B cell (primary cell): ENCODE measurements around the gene SLC35F5. TPM values are rescaled to one million over a fixed set of nuclear protein-coding genes. Genes with fewer than 3 reads are reported as not detected.
"Not testable (repeated sequence)": the region's sequence is repeated elsewhere in the genome, so short reads cannot be mapped to it uniquely, and the experiment has no call there.

Experiments
- ATAC-seq: fragments of 200-7000 bp; cut with Tn5 transposase; one replicate; pipeline ENCODE4 v1.10.0; 2021; ENCODE audit warnings: low read depth, mild to moderate bottlenecking, moderate number of reproducible peaks, moderate library complexity
- CTCF ChIA-PET: fragments of 350-600 bp; sonication (Branson Sonifier 250); formaldehyde crosslinking; loops from one replicate; lab custom pipeline; 2021; ENCODE audit warnings: antibody characterized with exemption, inconsistent platforms; lab: Charles Lee
- POLR2A ChIA-PET: fragments of 350-600 bp; sonication (Branson Sonifier 250); formaldehyde crosslinking; loops from one replicate; lab custom pipeline; 2021; ENCODE audit warnings: antibody characterized with exemption; lab: Charles Lee
- DNase-seq: peaks from one replicate; pipeline ENCODE4 v3.0.0; 2013
- H2AFZ ChIP-seq: 2 replicates; pipeline ENCODE4 v1.6.1; 2012; ENCODE audit warnings: mild to moderate bottlenecking, low read depth, low read length; ENCODE audit not compliant: insufficient read depth, poor library complexity, severe bottlenecking
- H3K27ac ChIP-seq, 2 donors: 1 replicate in 1 of 2; 2 replicates in 1 of 2; pipeline ENCODE4 v1.5.1; 2012 to 2013; ENCODE audit warnings: low read length in 2 of 2, mild to moderate bottlenecking in 2 of 2, moderate library complexity in 1 of 2
- H3K27me3 ChIP-seq, 4 experiments: fragments of 200-600 bp in 1 of 4; sonication (generic) in 1 of 4; replicated peaks in 1 of 4; 1 replicate in 2 of 4; 2 replicates in 2 of 4; pipeline versions ENCODE4 v1.6.1 to v1.7.0; 2013 to 2016; ENCODE audit warnings: low read length in 3 of 4, mild to moderate bottlenecking in 2 of 4, mixed read lengths in 1 of 4, moderate library complexity in 1 of 4; ENCODE audit not compliant: insufficient read depth in 4 of 4, control insufficient read depth in 3 of 4; ENCODE audit errors: control extremely low read depth in 1 of 4
- H3K36me3 ChIP-seq, 2 experiments: replicated peaks in 1 of 2; 1 replicate in 1 of 2; 2 replicates in 1 of 2; pipeline versions ENCODE4 v1.6.1 to v1.7.1; 2013; ENCODE audit warnings: low read length in 1 of 2; ENCODE audit not compliant: insufficient read depth in 2 of 2, control insufficient read depth in 1 of 2; ENCODE audit errors: control extremely low read depth in 1 of 2, extremely low read depth in 1 of 2
- H3K4me1 ChIP-seq, 2 donors: fragments of 200-600 bp in 1 of 2; sonication (generic) in 1 of 2; 1 replicate in 1 of 2; 2 replicates in 1 of 2; pipeline versions ENCODE4 v1.5.1 to v1.6.1; 2013 to 2017; ENCODE audit warnings: low read length in 2 of 2; ENCODE audit not compliant: control insufficient read depth in 2 of 2, insufficient read depth in 2 of 2
- H3K4me2 ChIP-seq: replicated peaks from 2 replicates; pipeline ENCODE3; 2012; ENCODE audit warnings: mild to moderate bottlenecking, low read depth, low read length; ENCODE audit not compliant: poor library complexity, severe bottlenecking
- H3K4me3 ChIP-seq, 5 experiments: fragments of 200-600 bp in 1 of 5; sonication (generic) in 1 of 5; 1 replicate in 3 of 5; 2 replicates in 2 of 5; pipeline versions ENCODE4 v1.5.1 to v1.7.0; 2011 to 2016; ENCODE audit warnings: low read length in 4 of 5, mild to moderate bottlenecking in 4 of 5, low read depth in 2 of 5, control low read depth in 1 of 5, moderate library complexity in 1 of 5; ENCODE audit not compliant: insufficient read depth in 1 of 5; ENCODE audit errors: control extremely low read depth in 1 of 5, extremely low read depth in 1 of 5
- H3K79me2 ChIP-seq: fragments of 200-600 bp; sonication (generic); one replicate; pipeline ENCODE4 v1.6.0; 2016; ENCODE audit warnings: low read length; ENCODE audit not compliant: control insufficient read depth, insufficient read depth
- H3K9ac ChIP-seq: fragments of 200-600 bp; sonication (generic); 2 replicates; pipeline ENCODE4 v1.6.1; 2017; ENCODE audit warnings: mild to moderate bottlenecking, low read length, moderate library complexity
- H3K9me3 ChIP-seq, 3 donors: one replicate each; pipeline versions ENCODE4 v1.6.1 to v1.7.1; 2013; ENCODE audit warnings: low read length in 2 of 3; ENCODE audit not compliant: control insufficient read depth in 2 of 3, insufficient read depth in 1 of 3; ENCODE audit errors: control extremely low read depth in 1 of 3
- H4K20me1 ChIP-seq: 2 replicates; pipeline ENCODE4 v1.6.0; 2012; ENCODE audit warnings: mild to moderate bottlenecking, low read length; ENCODE audit not compliant: insufficient read depth, control insufficient read depth, poor library complexity, severe bottlenecking
- H3K27ac Mint-ChIP-seq: one replicate; pipeline ENCODE4 v1.8.0; 2021; ENCODE audit warnings: mixed read lengths
- H3K27me3 Mint-ChIP-seq: one replicate; pipeline ENCODE4 v1.8.0; 2021; ENCODE audit warnings: mixed read lengths
- H3K4me1 Mint-ChIP-seq: one replicate; pipeline ENCODE4 v1.8.0; 2021; ENCODE audit warnings: mixed read lengths
- H3K4me3 Mint-ChIP-seq: one replicate; pipeline ENCODE4 v1.8.0; 2021; ENCODE audit warnings: mixed read lengths
- H3K9me3 Mint-ChIP-seq: one replicate; pipeline ENCODE4 v1.8.0; 2022; ENCODE audit warnings: mixed read lengths; ENCODE audit not compliant: insufficient read depth
- WGBS: methylation state at CpG from one replicate; pipeline ENCODE4 v1.1.5; 2013; ENCODE audit warnings: missing lambda C conversion rate; ENCODE audit not compliant: insufficient coverage; 5-methylcytosine and 5-hydroxymethylcytosine counted together
- intact Hi-C: fragments of 100-400 bp; cut with micrococcal nuclease; formaldehyde crosslinking; loops from one replicate; pipeline ENCODE4 v1.10.0; 2022
- polyA plus RNA-seq: library from polyadenylated mRNA; depleted of rRNA; stranded (reverse); fragments of >200 nt; gene quantifications from 2 replicates; pipeline ENCODE4 v1.2.3, GENCODE V29; 2012
- small RNA-seq: library from RNA; depleted of rRNA; stranded (forward); fragments of <200 nt; gene quantifications from one replicate; pipeline ENCODE3, GENCODE V24; 2012; ENCODE audit warnings: low replicate concordance, low read depth; ENCODE audit not compliant: insufficient read length
- total RNA-seq, 2 donors: library from RNA; stranded (reverse); fragments of 120-200 nt in 1 of 2; gene quantifications; 1 replicate in 1 of 2; 2 replicates in 1 of 2; pipeline versions ENCODE4 v1.2.3 to v1.2.4, GENCODE V29; 2013 to 2022

SLC35F5 gene
- total and polyA plus RNA-seq, 2 donors (not counting 1 experiment from before 2014, with no cell fraction given), result 9.8 to 75.5 TPM

- H3K79me2 ChIP-seq, H4K20me1 ChIP-seq, H3K9ac ChIP-seq, POLR2A ChIA-PET, H3K27me3 Mint-ChIP-seq, H3K4me1 Mint-ChIP-seq, H3K27ac ChIP-seq, H3K4me3 ChIP-seq, DNase-seq, H3K4me3 Mint-ChIP-seq, CTCF ChIA-PET, H3K4me2 ChIP-seq, H3K27ac Mint-ChIP-seq, ATAC-seq, H2AFZ ChIP-seq, H3K36me3 ChIP-seq, H3K9me3 ChIP-seq, H3K4me1 ChIP-seq, H3K9me3 Mint-ChIP-seq, H3K27me3 ChIP-seq, intact Hi-C loops: not testable (repeated sequence)
- WGBS, result no CpG with 5 or more reads among the region's 10 CpGs
Observed at GRCh38 chr2:113663285-113664060, 93.0 kb downstream of the SLC35F5 start.

Small RNA genes within 50 kb of the gene (small RNA-seq; reads per million reads assigned to genes)
- gene MIR4782 (not detected), gene RNU6-744P (not detected)

Other genes with a start within 250 kb of the SLC35F5 start
- gene RABL2A, start 129.4 kb downstream of the SLC35F5 start, total RNA-seq, result 84.7 and 90.2 TPM in 2 replicates
- gene RABL2A, start 129.4 kb downstream of the SLC35F5 start, polyA plus RNA-seq, result 50.6 and 62.2 TPM in 2 replicates
- gene ACTR3, start 133.4 kb upstream of the SLC35F5 start, total RNA-seq, result 240 and 249 TPM in 2 replicates
- 64.3 and 115 TPM in 2 replicates for gene ACTR3, start 133.4 kb upstream of the SLC35F5 start, polyA plus RNA-seq